ENCODE data around the gene CSMD2. TPM values are rescaled to one million over a fixed set of nuclear protein-coding genes. Genes with fewer than 3 reads are reported as not detected.

The CSMD2 gene
- total and polyA plus RNA-seq, 7 donors, result under 0.01 to 0.83 (median 0.16) TPM

DNA sequence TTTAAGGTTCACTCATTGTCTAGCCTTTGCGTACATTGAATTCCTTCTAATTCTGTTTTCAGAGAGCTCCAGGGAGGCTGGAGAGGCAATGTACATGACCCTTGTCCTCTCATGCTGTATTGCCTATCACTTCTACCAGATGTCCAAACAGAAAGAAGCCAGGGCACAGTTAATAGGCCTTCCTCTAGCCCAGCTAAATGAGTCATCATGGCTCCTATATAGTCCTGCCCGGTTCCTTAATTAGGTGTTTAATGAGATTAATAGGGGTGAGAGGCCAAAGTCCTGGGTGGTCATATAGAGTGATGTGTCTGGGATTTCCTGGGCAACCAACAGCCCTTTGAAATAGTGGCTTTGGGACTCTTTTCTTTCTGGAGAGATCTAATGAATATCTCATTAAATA, 616.3 kb downstream of the CSMD2 start:
- Histone ChIP-seq H3K36me3 (no peaks in the 10 kb centered on the region), H3K27ac (no peak overlapping the region), H3K4me3 (no peak overlapping the region), H3K4me1 (no peaks in the 10 kb centered on the region), H3K9me3 (peaks cover 0 to 9% (median 1%) of the 10 kb centered on the region in 4 donors), H3K27me3 (no peaks in the 10 kb centered on the region)
- intact Hi-C loops (cut with DNase I), result no loop called here
- no peak for TF ChIP-seq POLR2AphosphoS5 (IDR thresholded peaks at IDR 0.05)
- TF ChIP-seq, protein P1, sequence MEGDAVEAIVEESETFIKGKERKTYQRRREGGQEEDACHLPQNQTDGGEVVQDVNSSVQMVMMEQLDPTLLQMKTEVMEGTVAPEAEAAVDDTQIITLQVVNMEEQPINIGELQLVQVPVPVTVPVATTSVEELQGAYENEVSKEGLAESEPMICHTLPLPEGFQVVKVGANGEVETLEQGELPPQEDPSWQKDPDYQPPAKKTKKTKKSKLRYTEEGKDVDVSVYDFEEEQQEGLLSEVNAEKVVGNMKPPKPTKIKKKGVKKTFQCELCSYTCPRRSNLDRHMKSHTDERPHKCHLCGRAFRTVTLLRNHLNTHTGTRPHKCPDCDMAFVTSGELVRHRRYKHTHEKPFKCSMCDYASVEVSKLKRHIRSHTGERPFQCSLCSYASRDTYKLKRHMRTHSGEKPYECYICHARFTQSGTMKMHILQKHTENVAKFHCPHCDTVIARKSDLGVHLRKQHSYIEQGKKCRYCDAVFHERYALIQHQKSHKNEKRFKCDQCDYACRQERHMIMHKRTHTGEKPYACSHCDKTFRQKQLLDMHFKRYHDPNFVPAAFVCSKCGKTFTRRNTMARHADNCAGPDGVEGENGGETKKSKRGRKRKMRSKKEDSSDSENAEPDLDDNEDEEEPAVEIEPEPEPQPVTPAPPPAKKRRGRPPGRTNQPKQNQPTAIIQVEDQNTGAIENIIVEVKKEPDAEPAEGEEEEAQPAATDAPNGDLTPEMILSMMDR (IDR thresholded peaks at IDR 0.05), result no peak
- no peak for TF ChIP-seq POLR2A (IDR thresholded peaks at IDR 0.05)
- no peak for TF ChIP-seq EP300 (IDR thresholded peaks at IDR 0.05)
- DNase-seq, result no peak
- WGBS, 2 donors, result 75 to 83% methylated on average over 2 of the region's 2 CpGs

DNA sequence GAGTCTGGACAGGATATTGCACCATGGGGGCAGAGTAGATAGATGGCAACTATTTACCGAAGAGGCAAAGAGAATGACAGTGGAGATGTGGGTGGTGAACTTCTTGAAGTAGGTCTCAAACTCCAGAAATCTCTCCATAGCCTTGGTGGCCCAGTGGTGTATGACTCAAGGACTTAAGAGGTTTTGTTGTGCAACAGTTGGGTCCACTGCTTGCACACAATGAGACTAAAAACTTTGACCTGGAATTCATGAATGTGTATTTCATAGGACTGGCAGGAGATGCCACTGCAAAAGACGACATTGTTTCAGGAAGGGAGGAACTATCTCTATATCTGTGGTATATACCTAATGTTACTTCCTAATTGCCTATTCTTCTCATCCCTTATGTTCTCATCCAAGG, 616.7 kb downstream of the CSMD2 start:
- WGBS, 2 donors, result 86 to 89% methylated on average over 2 of the region's 2 CpGs
- Histone ChIP-seq H3K4me1 (no peaks in the 10 kb centered on the region), H3K4me3 (no peak overlapping the region), H3K27ac (no peak overlapping the region), H3K36me3 (no peaks in the 10 kb centered on the region), H3K9me3 (peaks cover 0 to 9% (median 1%) of the 10 kb centered on the region in 4 donors), H3K27me3 (no peaks in the 10 kb centered on the region)
- TF ChIP-seq POLR2A (IDR thresholded peaks at IDR 0.05) (no peak), EP300 (IDR thresholded peaks at IDR 0.05) (no peak), POLR2AphosphoS5 (IDR thresholded peaks at IDR 0.05) (no peak)
- TF ChIP-seq, protein P1 (IDR thresholded peaks at IDR 0.05), result no peak
- no peak for DNase-seq
- intact Hi-C loops (cut with DNase I), result no loop called here

DNA sequence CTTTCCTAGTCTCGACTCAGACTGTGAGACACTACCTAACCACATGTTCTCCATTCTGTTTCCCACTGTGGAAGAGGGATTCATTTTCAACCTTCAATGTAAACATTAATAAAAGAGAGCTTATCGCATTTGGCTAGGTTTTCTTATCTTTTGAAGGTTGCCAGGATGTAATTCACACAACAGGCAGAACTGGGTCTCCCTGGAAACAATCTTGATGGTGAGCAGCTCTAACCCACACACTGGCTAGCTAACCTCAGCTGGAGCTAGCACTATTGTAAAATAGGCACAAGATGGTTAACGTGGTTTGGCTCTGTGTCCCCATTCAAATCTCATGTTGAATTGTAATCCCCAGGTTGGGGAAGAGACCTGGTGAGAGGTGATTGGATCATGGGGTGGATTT, 617.5 kb downstream of the CSMD2 start:
- intact Hi-C loops (cut with DNase I), result no loop called here
- Histone ChIP-seq H3K27ac (no peak overlapping the region), H3K4me3 (no peak overlapping the region), H3K9me3 (peaks cover 0 to 9% (median 1%) of the 10 kb centered on the region in 4 donors), H3K4me1 (no peaks in the 10 kb centered on the region), H3K27me3 (no peaks in the 10 kb centered on the region), H3K36me3 (no peaks in the 10 kb centered on the region)
- WGBS, 2 donors, result 51 to 77% methylated on average over 3 of the region's 3 CpGs
- TF ChIP-seq, protein P1 (IDR thresholded peaks at IDR 0.05), result no peak
- TF ChIP-seq POLR2A (IDR thresholded peaks at IDR 0.05) (no peak), POLR2AphosphoS5 (IDR thresholded peaks at IDR 0.05) (no peak), EP300 (IDR thresholded peaks at IDR 0.05) (no peak)
- DNase-seq, result no peak

DNA sequence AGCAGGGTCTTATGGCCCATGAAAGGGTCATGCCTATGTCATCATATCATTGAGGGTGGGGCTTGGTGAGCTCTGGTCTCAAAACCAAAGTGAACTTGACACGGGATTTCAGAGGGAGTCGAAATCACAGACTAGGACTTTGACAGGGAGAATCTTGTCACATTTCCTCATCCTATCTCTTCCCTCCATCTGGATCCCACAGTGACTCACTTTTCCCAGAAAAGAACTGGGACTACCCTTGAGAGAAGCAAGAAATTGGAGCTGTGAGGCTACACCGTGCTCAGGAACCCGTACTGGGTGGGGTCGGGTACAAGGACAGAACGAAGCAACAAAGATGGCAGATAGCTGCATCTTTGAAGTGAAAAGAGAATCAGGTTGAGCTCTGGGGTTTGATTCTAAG, 623.1 kb downstream of the CSMD2 start:
- TF ChIP-seq, protein P1 (IDR thresholded peaks at IDR 0.05), result no peak
- no peak for TF ChIP-seq POLR2AphosphoS5 (IDR thresholded peaks at IDR 0.05)
- TF ChIP-seq EP300 (IDR thresholded peaks at IDR 0.05), result no peak
- TF ChIP-seq POLR2A (IDR thresholded peaks at IDR 0.05), result no peak
- Histone ChIP-seq H3K36me3 (no peaks in the 10 kb centered on the region), H3K27me3 (no peaks in the 10 kb centered on the region), H3K27ac (no peak overlapping the region), H3K4me1 (no peaks in the 10 kb centered on the region), H3K4me3 (no peak overlapping the region), H3K9me3 (no peaks in the 10 kb centered on the region)
- no peak for DNase-seq
- WGBS, 2 donors, result 90 to 92% methylated on average over 6 of the region's 6 CpGs
- intact Hi-C loops (cut with DNase I), result no loop called here

DNA sequence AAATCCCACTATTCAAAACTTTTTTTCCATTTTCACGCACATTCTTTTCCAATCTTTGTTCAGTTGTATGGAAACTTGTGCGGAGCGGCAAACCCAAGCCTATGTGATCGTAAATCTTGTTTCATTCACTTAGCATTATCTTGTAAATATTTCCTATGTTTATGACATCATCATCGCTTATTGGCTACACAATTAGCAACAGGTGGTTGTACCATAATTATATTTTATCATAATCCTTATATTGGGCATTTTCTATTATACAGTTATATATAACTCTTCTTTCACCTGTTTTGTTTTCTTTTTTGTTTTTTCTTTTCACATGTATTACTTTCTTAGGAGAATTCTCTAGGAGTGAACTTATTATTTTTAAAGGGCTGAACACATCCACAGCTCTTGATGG, 627.1 kb downstream of the CSMD2 start:
- WGBS, 2 donors, result 93 to 98% methylated on average over 5 of the region's 5 CpGs
- no peaks in the 10 kb centered on the region for H3K36me3 ChIP-seq
- H3K4me3 ChIP-seq, result no peak overlapping the region
- intact Hi-C loops (cut with DNase I), result no loop called here
- TF ChIP-seq POLR2A (IDR thresholded peaks at IDR 0.05), result no peak
- TF ChIP-seq EP300 (IDR thresholded peaks at IDR 0.05), result no peak
- TF ChIP-seq, protein P1 (IDR thresholded peaks at IDR 0.05), result no peak
- no peak for TF ChIP-seq POLR2AphosphoS5 (IDR thresholded peaks at IDR 0.05)
- DNase-seq, result no peak
- H3K4me1 ChIP-seq, result no peaks in the 10 kb centered on the region
- no peak overlapping the region for H3K27ac ChIP-seq
- no peaks in the 10 kb centered on the region for H3K27me3 ChIP-seq
- no peaks in the 10 kb centered on the region for H3K9me3 ChIP-seq

All from sigmoid colon (tissue), 7 donors.